HEK293T (cell line): ENCODE results near the gene NCOA5.

Source experiments
- BHLHE40 ChIP-seq: fragments of 450-650 bp; IDR thresholded peaks from 2 replicates; pipeline ENCODE4 v1.6.1; 2016; ENCODE audit warnings: mild to moderate bottlenecking, moderate library complexity, borderline replicate concordance
- CTBP1 ChIP-seq: fragments of 450-650 bp; IDR thresholded peaks from 2 replicates; pipeline ENCODE4 v1.6.1; 2016; ENCODE audit warnings: borderline replicate concordance
- ELF4 ChIP-seq: fragments of 450-650 bp; IDR thresholded peaks from 2 replicates; pipeline ENCODE4 v1.6.1; 2017; ENCODE audit warnings: antibody characterized with exemption
- FOXK2 ChIP-seq: fragments of 450-650 bp; IDR thresholded peaks from 2 replicates; pipeline ENCODE4 v1.6.1; 2016; ENCODE audit warnings: mild to moderate bottlenecking
- FOXM1 ChIP-seq: fragments of 450-650 bp; IDR thresholded peaks from 2 replicates; pipeline ENCODE4 v1.6.1; 2017; ENCODE audit warnings: mild to moderate bottlenecking, borderline replicate concordance
- SP1 ChIP-seq: fragments of 450-650 bp; IDR thresholded peaks from 2 replicates; pipeline ENCODE4 v1.6.1; 2017
- SUZ12 ChIP-seq: fragments of 450-650 bp; IDR thresholded peaks from 2 replicates; pipeline ENCODE4 v1.6.1; 2016; ENCODE audit warnings: mild to moderate bottlenecking
- TARDBP ChIP-seq: fragments of 450-650 bp; IDR thresholded peaks from 2 replicates; pipeline ENCODE4 v1.6.1; 2016
- ZNF384 ChIP-seq: fragments of 450-650 bp; IDR thresholded peaks from 2 replicates; pipeline ENCODE4 v1.6.1; 2016

DNA sequence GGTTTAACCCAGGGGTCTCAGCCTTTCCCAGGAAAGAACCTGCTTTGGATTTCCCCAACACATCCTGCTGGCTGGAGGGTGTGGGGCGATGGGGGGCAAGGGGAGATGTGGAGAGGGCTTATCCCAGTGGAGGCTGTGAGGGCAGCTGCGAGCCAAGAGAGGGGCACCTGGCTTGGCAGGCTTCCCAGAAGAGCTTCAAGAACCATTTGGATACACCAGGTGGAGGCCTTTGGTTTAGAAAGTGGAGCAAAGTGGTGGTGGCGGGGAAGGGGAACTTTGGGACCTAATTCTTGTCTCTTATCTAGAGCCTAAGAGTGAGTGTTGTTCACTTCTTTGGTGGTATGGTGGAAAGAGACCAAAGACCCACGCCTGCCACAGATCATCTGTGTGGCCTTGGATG lies 40.8 kb upstream of the NCOA5 start:
- no peak for TF ChIP-seq FOXM1
- TF ChIP-seq ELF4: no peak
- TF ChIP-seq SP1: no peak
- no peak for TF ChIP-seq TARDBP
- TF ChIP-seq ZNF384: no peak
- TF ChIP-seq SUZ12: no peak
- no peak for TF ChIP-seq FOXK2
- no peak for TF ChIP-seq BHLHE40
- no peak for TF ChIP-seq CTBP1
